Thymus (tissue), 2 donors: Measurements from ENCODE around the gene DGKZ. TPM values are rescaled to one million over a fixed set of nuclear protein-coding genes. Genes with fewer than 3 reads are reported as not detected.

Source experiments
- polyA plus RNA-seq: library from polyadenylated mRNA; stranded (reverse); fragments of 200-250 nt; gene quantifications from one replicate; pipeline ENCODE4 v1.2.3, GENCODE V29; 2013
- total RNA-seq: library from RNA; stranded (reverse); fragments of 120-200 nt; gene quantifications from one replicate; pipeline ENCODE4 v1.2.4, GENCODE V29; 2013
- donor health status: healthy.

The DGKZ gene
- total and polyA plus RNA-seq, 2 donors, result 52.8 to 139 TPM

Other genes with a start within 250 kb of the DGKZ start
- 15.2 TPM for gene PHF21A, start 226.0 kb upstream of the DGKZ start, total RNA-seq
- gene PHF21A, start 226.0 kb upstream of the DGKZ start, polyA plus RNA-seq, result 25.9 TPM
- 1.3 TPM for gene CREB3L1, start 69.8 kb upstream of the DGKZ start, total RNA-seq
- 2.2 TPM for gene CREB3L1, start 69.8 kb upstream of the DGKZ start, polyA plus RNA-seq
- 149 TPM for gene MDK, start 34.2 kb downstream of the DGKZ start, total RNA-seq
- 150 TPM for gene MDK, start 34.2 kb downstream of the DGKZ start, polyA plus RNA-seq
- gene CHRM4, start 44.3 kb downstream of the DGKZ start, total RNA-seq, result 3.6 TPM
- gene CHRM4, start 44.3 kb downstream of the DGKZ start, polyA plus RNA-seq, result 0.23 TPM
- gene AMBRA1, start 246.6 kb downstream of the DGKZ start, total RNA-seq, result 20.6 TPM
- gene AMBRA1, start 246.6 kb downstream of the DGKZ start, polyA plus RNA-seq, result 8.7 TPM